ENCODE results near the gene AP1G1. TPM values are rescaled to one million over a fixed set of nuclear protein-coding genes. Genes with fewer than 3 reads are reported as not detected.

Gene AP1G1
- polyA plus RNA-seq, 2 of the 4 experiments (the other 2 are of a cell fraction), result 38.1 to 85.6 TPM

DNA sequence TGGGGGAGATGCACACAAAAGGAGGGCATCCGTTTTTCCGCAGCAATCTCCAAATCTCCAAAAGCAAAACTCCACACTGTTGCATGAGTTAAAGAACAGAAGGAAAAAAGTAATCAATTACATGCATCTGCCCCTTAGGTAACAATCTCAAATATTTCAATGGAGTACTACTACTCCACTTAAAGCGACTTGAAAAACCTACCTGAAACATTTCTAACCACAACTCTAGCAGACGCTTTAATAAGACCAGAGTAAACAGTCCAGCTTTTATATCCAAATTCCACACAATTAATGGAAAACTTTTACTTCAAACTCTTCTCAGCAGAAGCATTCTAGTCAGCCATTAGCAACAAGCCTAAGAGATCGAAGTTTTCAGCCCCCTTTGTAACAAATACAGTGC lies 29.9 kb downstream of the AP1G1 start:
- TF ChIP-seq RNF2 (IDR thresholded peaks at IDR 0.05; ENCODE audit: borderline replicate concordance, low read depth) (no peak), NR3C1 (IDR thresholded peaks at IDR 0.05) (no peak), TP53 (CRISPR knock-in tag; IDR thresholded peaks at IDR 0.05) (no peak)
- 81% methylated on average over 5 of the region's 5 CpGs for WGBS (ENCODE audit: missing lambda C conversion rate)
- Histone ChIP-seq H3K4me1 (peaks cover 6% of the 10 kb centered on the region; the same call in 2 of the 3 replicates), H3K4me2 (no peak overlapping the region), H3K9me3 (no peaks in the 10 kb centered on the region), H3K27ac (no peak overlapping the region), H3K4me3 (no peak overlapping the region)
- ChIA-PET CTCF (no interaction called here), POLR2A (interaction anchor here (0.7 kb wide), 1 partner anchor 29 kb away, joined by 5 read pairs; no protein-coding TSS in a partner anchor)
- FAIRE-seq (no peak), ATAC-seq (0 out of 6 replicates have a peak, but pooled peaks of 1 of the 2 experiments have one; percentile 34), DNase-seq (ENCODE audit: low read depth in 1 of 2, low spot score in 1 of 2) (no peak)

DNA sequence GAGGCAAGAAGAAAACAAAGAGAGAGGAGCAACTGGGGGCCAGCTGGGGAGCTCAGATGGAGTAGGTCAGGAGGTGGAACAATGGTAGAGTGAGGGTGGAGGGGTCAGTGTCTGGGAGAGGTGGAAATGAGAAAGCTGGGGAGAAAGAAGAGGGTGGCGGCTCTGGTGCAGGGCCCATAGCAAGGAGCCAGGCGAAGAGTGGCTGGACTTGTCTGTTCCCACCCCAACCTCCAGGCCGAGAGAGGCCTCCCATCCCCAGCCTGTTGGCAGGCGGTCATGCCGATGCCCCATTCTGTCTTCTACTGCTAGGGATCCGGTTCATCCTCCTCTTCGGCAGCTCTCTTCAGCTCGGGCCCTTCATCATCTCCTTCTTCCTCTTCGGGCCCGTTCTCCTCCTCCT lies 31.3 kb downstream of the AP1G1 start:
- peak; percentile 22 to 50; a peak in 4 of 6 replicates for ATAC-seq
- no peaks in the 10 kb centered on the region for H3K9me3 ChIP-seq
- no peak for FAIRE-seq

DNA sequence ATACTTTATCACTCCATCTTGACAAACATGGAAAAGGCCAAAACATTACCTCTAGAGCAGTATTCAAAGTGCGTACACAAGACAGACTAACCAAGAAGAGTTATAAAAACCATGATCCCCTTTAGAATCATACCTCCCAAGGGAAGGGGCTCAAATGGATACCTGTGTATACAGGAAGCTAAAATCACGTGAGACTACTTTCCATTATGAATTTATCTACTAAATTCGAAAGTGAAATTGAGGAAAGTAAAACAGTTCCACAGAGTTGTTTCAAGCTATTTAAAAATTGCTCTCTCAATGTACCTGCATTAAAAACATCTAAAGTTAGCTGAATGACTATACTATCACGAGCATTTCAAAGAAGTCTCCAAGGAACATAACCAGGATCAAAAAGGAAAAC lies 32.7 kb downstream of the AP1G1 start:
- CTCF ChIA-PET, result interaction anchor here (0.5 to 0.9 kb wide), 2 partner anchors 29 to 175 kb away, joined by 3 read pairs; no protein-coding TSS in a partner anchor
- no peak for FAIRE-seq

More for the DNA sequence above, 31.3 kb downstream of the AP1G1 start:
- H3K27ac ChIP-seq, result no peak overlapping the region
- H3K4me1 ChIP-seq, result peaks cover 6% of the 10 kb centered on the region; the same call in 2 of the 3 replicates
- TF ChIP-seq GATA3 (IDR thresholded peaks at IDR 0.05; ENCODE audit: borderline replicate concordance) (no peak), SREBF2 (IDR thresholded peaks at IDR 0.05) (no peak), CBX8 (IDR thresholded peaks at IDR 0.05) (no peak), KDM1A (IDR thresholded peaks at IDR 0.05; ENCODE audit: low read depth) (no peak), FOSL2 (IDR thresholded peaks at IDR 0.05) (no peak), FOSL2 (CRISPR knock-in tag; IDR thresholded peaks at IDR 0.05) (no peak), HOXB13 (CRISPR knock-in tag; IDR thresholded peaks at IDR 0.05; ENCODE audit: low read depth) (no peak), PHF8 (IDR thresholded peaks at IDR 0.05; ENCODE audit: borderline replicate concordance, low read depth) (no peak), RNF2 (IDR thresholded peaks at IDR 0.05; ENCODE audit: borderline replicate concordance, low read depth) (no peak)
- TF ChIP-seq, protein P1, sequence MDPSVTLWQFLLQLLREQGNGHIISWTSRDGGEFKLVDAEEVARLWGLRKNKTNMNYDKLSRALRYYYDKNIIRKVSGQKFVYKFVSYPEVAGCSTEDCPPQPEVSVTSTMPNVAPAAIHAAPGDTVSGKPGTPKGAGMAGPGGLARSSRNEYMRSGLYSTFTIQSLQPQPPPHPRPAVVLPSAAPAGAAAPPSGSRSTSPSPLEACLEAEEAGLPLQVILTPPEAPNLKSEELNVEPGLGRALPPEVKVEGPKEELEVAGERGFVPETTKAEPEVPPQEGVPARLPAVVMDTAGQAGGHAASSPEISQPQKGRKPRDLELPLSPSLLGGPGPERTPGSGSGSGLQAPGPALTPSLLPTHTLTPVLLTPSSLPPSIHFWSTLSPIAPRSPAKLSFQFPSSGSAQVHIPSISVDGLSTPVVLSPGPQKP (IDR thresholded peaks at IDR 0.05; ENCODE audit: low read depth, low read length), result no peak
- TF ChIP-seq, protein P2, sequence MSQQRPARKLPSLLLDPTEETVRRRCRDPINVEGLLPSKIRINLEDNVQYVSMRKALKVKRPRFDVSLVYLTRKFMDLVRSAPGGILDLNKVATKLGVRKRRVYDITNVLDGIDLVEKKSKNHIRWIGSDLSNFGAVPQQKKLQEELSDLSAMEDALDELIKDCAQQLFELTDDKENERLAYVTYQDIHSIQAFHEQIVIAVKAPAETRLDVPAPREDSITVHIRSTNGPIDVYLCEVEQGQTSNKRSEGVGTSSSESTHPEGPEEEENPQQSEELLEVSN (IDR thresholded peaks at IDR 0.05; ENCODE audit: borderline replicate concordance, low read depth), result no peak
- TF ChIP-seq, protein P3, sequence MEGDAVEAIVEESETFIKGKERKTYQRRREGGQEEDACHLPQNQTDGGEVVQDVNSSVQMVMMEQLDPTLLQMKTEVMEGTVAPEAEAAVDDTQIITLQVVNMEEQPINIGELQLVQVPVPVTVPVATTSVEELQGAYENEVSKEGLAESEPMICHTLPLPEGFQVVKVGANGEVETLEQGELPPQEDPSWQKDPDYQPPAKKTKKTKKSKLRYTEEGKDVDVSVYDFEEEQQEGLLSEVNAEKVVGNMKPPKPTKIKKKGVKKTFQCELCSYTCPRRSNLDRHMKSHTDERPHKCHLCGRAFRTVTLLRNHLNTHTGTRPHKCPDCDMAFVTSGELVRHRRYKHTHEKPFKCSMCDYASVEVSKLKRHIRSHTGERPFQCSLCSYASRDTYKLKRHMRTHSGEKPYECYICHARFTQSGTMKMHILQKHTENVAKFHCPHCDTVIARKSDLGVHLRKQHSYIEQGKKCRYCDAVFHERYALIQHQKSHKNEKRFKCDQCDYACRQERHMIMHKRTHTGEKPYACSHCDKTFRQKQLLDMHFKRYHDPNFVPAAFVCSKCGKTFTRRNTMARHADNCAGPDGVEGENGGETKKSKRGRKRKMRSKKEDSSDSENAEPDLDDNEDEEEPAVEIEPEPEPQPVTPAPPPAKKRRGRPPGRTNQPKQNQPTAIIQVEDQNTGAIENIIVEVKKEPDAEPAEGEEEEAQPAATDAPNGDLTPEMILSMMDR (IDR thresholded peaks at IDR 0.05), result no peak
- TF ChIP-seq, protein P4, sequence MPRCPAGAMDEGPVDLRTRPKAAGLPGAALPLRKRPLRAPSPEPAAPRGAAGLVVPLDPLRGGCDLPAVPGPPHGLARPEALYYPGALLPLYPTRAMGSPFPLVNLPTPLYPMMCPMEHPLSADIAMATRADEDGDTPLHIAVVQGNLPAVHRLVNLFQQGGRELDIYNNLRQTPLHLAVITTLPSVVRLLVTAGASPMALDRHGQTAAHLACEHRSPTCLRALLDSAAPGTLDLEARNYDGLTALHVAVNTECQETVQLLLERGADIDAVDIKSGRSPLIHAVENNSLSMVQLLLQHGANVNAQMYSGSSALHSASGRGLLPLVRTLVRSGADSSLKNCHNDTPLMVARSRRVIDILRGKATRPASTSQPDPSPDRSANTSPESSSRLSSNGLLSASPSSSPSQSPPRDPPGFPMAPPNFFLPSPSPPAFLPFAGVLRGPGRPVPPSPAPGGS (IDR thresholded peaks at IDR 0.05), result no peak
- 97% methylated on average over 10 of the region's 10 CpGs for WGBS (ENCODE audit: missing lambda C conversion rate)
- no peak overlapping the region for H3K4me3 ChIP-seq
- DNase-seq (ENCODE audit: low read depth in 1 of 2, low spot score in 1 of 2), result no peak
- H3K4me2 ChIP-seq, result no peak overlapping the region
- CTCF ChIA-PET, result interaction anchor here (1.3 kb wide), 1 partner anchor 105 kb away, joined by 5 read pairs; no protein-coding TSS in a partner anchor
- POLR2A ChIA-PET, result no interaction called here

More for the DNA sequence above, 32.7 kb downstream of the AP1G1 start:
- DNase-seq (ENCODE audit: low read depth in 1 of 2, low spot score in 1 of 2) (no peak), ATAC-seq (no peak)
- TF ChIP-seq EHMT2 (IDR thresholded peaks at IDR 0.05; ENCODE audit: low read depth), result no peak
- no peak for TF ChIP-seq HOXB5 (CRISPR knock-in tag; IDR thresholded peaks at IDR 0.05)
- TF ChIP-seq, protein P5, sequence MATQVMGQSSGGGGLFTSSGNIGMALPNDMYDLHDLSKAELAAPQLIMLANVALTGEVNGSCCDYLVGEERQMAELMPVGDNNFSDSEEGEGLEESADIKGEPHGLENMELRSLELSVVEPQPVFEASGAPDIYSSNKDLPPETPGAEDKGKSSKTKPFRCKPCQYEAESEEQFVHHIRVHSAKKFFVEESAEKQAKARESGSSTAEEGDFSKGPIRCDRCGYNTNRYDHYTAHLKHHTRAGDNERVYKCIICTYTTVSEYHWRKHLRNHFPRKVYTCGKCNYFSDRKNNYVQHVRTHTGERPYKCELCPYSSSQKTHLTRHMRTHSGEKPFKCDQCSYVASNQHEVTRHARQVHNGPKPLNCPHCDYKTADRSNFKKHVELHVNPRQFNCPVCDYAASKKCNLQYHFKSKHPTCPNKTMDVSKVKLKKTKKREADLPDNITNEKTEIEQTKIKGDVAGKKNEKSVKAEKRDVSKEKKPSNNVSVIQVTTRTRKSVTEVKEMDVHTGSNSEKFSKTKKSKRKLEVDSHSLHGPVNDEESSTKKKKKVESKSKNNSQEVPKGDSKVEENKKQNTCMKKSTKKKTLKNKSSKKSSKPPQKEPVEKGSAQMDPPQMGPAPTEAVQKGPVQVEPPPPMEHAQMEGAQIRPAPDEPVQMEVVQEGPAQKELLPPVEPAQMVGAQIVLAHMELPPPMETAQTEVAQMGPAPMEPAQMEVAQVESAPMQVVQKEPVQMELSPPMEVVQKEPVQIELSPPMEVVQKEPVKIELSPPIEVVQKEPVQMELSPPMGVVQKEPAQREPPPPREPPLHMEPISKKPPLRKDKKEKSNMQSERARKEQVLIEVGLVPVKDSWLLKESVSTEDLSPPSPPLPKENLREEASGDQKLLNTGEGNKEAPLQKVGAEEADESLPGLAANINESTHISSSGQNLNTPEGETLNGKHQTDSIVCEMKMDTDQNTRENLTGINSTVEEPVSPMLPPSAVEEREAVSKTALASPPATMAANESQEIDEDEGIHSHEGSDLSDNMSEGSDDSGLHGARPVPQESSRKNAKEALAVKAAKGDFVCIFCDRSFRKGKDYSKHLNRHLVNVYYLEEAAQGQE (IDR thresholded peaks at IDR 0.05), result no peak
- no peak for TF ChIP-seq KDM5A (IDR thresholded peaks at IDR 0.05)
- no peak for TF ChIP-seq KDM1A (IDR thresholded peaks at IDR 0.05; ENCODE audit: low read depth)
- TF ChIP-seq MAFK (IDR thresholded peaks at IDR 0.05; ENCODE audit: partially characterized antibody), result no peak
- TF ChIP-seq HOXA7 (CRISPR knock-in tag; IDR thresholded peaks at IDR 0.05), result no peak
- TF ChIP-seq RARB (CRISPR knock-in tag; IDR thresholded peaks at IDR 0.05), result no peak
- TF ChIP-seq SREBF2 (IDR thresholded peaks at IDR 0.05), result no peak
- no peak for TF ChIP-seq POLR2A (IDR thresholded peaks at IDR 0.05; ENCODE audit: low read length)
- no peak overlapping the region for H3K27ac ChIP-seq
- 94% methylated on average over 4 of the region's 4 CpGs for WGBS (ENCODE audit: missing lambda C conversion rate)
- POLR2A ChIA-PET, result interaction anchor here (0.6 kb wide), 1 partner anchor 15 kb away, joined by 6 read pairs; no protein-coding TSS in a partner anchor
- no peak overlapping the region for H3K4me3 ChIP-seq
- H3K4me2 ChIP-seq, result no peak overlapping the region
- peaks cover 3% of the 10 kb centered on the region; the same call in 1 of the 3 replicates for H3K4me1 ChIP-seq
- no peaks in the 10 kb centered on the region for H3K9me3 ChIP-seq
